A549 (cell line): ENCODE measurements around the gene PLBD2. TPM values are rescaled to one million over a fixed set of nuclear protein-coding genes. Genes with fewer than 3 reads are reported as not detected.

Experiments used
- ATAC-seq, 2 experiments: fragments of 200-7000 bp in 1 of 2; fragments of >200 bp in 1 of 2; cut with Nextera tagmentation in 1 of 2; cut with Tn5 transposase in 1 of 2; 3 replicates each; pipeline versions ENCODE4 v1.8.0 to v1.9.1; 2018 to 2020; ENCODE audit warnings: mild to moderate bottlenecking in 1 of 2, moderate library complexity in 1 of 2
- CTCF ChIA-PET: fragments of 300-600 bp; sonication (Branson Sonifier 250); formaldehyde crosslinking; extraction: SDS; loops from one replicate; lab custom pipeline; 2021; ENCODE audit warnings: antibody characterized with exemption, inconsistent platforms; lab: Yijun Ruan, JAX
- POLR2A ChIA-PET: fragments of 350-600 bp; formaldehyde crosslinking; extraction: SDS; loops from one replicate; lab custom pipeline; 2021; ENCODE audit warnings: antibody characterized with exemption, inconsistent platforms; lab: Yijun Ruan, JAX
- DNase-seq, 2 experiments: peaks; one replicate each; pipeline versions ENCODE4 v3.0.0 to v3.0.0-alpha.2; 2011 to 2016; ENCODE audit warnings: low read depth in 1 of 2, low spot score in 1 of 2
- FAIRE-seq: peaks from 2 replicates; lab custom pipeline; 2011; peaks lifted over from hg19 to GRCh38; lab: Jason Lieb, UNC
- H3K27ac ChIP-seq, 2 experiments: fragments of >200 bp; sonication (Bioruptor Twin); formaldehyde crosslinking; 3 replicates each; pipeline ENCODE4 v1.5.1; 2016 to 2017
- H3K4me1 ChIP-seq: fragments of >200 bp; sonication (Bioruptor Twin); formaldehyde crosslinking; 3 replicates; pipeline ENCODE4 v1.6.1; 2016
- H3K4me2 ChIP-seq: fragments of >200 bp; sonication (Bioruptor Twin); formaldehyde crosslinking; 3 replicates; pipeline ENCODE4 v1.6.1; 2016
- H3K4me3 ChIP-seq: fragments of >200 bp; sonication (Bioruptor Twin); formaldehyde crosslinking; 3 replicates; pipeline ENCODE4 v1.5.1; 2016
- H3K9me3 ChIP-seq: fragments of >200 bp; sonication (Bioruptor Twin); formaldehyde crosslinking; 3 replicates; pipeline ENCODE4 v1.6.1; 2016
- ATOH8 ChIP-seq: fragments of 250-450 bp; sonication (Bioruptor Pico); IDR thresholded peaks from 2 replicates; pipeline ENCODE4 v1.5.0; 2020; ENCODE audit warnings: low read depth, mild to moderate bottlenecking, moderate library complexity
- CBX2 ChIP-seq: fragments of 200-600 bp; sonication (generic); IDR thresholded peaks from 2 replicates; pipeline ENCODE4 v1.6.1; 2016; ENCODE audit warnings: low read depth, mild to moderate bottlenecking, borderline replicate concordance
- EHMT2 ChIP-seq: fragments of 200-600 bp; sonication (generic); IDR thresholded peaks from 2 replicates; pipeline ENCODE4 v1.6.1; 2016; ENCODE audit warnings: antibody characterized with exemption, low read depth, mild to moderate bottlenecking, moderate library complexity
- ELK1 ChIP-seq: fragments of 150-350 bp; IDR thresholded peaks from 2 replicates; pipeline ENCODE4 v1.6.1; 2014; ENCODE audit warnings: low read depth, mild to moderate bottlenecking, low read length
- ESRRA ChIP-seq: fragments of 150-350 bp; IDR thresholded peaks from 2 replicates; pipeline ENCODE4 v1.6.1; 2014; ENCODE audit warnings: mild to moderate bottlenecking, low read length, borderline replicate concordance
- FOXS1 ChIP-seq: fragments of 250-450 bp; sonication (Bioruptor Pico); IDR thresholded peaks from 2 replicates; pipeline ENCODE4 v1.5.0; 2020; ENCODE audit warnings: mild to moderate bottlenecking, moderate library complexity
- HOXA7 ChIP-seq: fragments of 250-450 bp; sonication (Bioruptor Pico); IDR thresholded peaks from 2 replicates; pipeline ENCODE4 v1.5.0; 2020; ENCODE audit warnings: mild to moderate bottlenecking, moderate library complexity
- KDM5A ChIP-seq: fragments of 200-600 bp; sonication (generic); IDR thresholded peaks from 2 replicates; pipeline ENCODE4 v1.6.1; 2016; ENCODE audit warnings: antibody characterized with exemption, mild to moderate bottlenecking
- MAFK ChIP-seq: fragments of 450-650 bp; IDR thresholded peaks from 2 replicates; pipeline ENCODE4 v1.6.1; 2014; ENCODE audit not compliant: partially characterized antibody
- NR3C1 ChIP-seq: fragments of >200 bp; sonication (Bioruptor Twin); formaldehyde crosslinking; IDR thresholded peaks from 3 replicates; pipeline ENCODE4 v1.6.1; 2017
- PBX3 ChIP-seq: IDR thresholded peaks from 2 replicates; pipeline ENCODE4 v1.6.1; 2012
- POLR2AphosphoS2 ChIP-seq: conservative IDR thresholded peaks from 2 replicates; pipeline ENCODE4 v1.6.1; 2012; ENCODE audit warnings: low read length, improper control_type of control experiment, inconsistent platforms
- RNF2 ChIP-seq: fragments of 200-600 bp; sonication (generic); IDR thresholded peaks from 2 replicates; pipeline ENCODE4 v1.6.1; 2016; ENCODE audit warnings: low read depth, mild to moderate bottlenecking, antibody characterized with exemption, moderate library complexity, borderline replicate concordance
- ZNF302 ChIP-seq: fragments of 250-450 bp; sonication (Bioruptor Pico); IDR thresholded peaks from 2 replicates; pipeline ENCODE4 v1.9.0; 2021; ENCODE audit warnings: inconsistent platforms, mild to moderate bottlenecking, moderate library complexity
- WGBS: methylation state at CpG from one replicate; pipeline ENCODE4 v1.1.6; 2017; ENCODE audit errors: missing lambda C conversion rate; 5-methylcytosine and 5-hydroxymethylcytosine counted together
- polyA plus RNA-seq, 4 experiments: library from polyadenylated mRNA; depleted of rRNA in 3 of 4; stranded (reverse); fragments of >200 nt; fragmentation: RNase III in 1 of 4; extraction: RNeasy Plus Mini Kit Qiagen cat#74134 plus additional on column Dnase treatment in 1 of 4; gene quantifications; 2 replicates in 3 of 4; 3 replicates in 1 of 4; pipeline ENCODE4 v1.2.3, GENCODE V29; 2011 to 2017
- TF ChIP-seq, protein P1 (sequence below): fragments of 250-450 bp; sonication (Bioruptor Pico); IDR thresholded peaks from 2 replicates; pipeline ENCODE4 v1.5.0; 2021; ENCODE audit warnings: mild to moderate bottlenecking, moderate library complexity, borderline replicate concordance

PLBD2 gene
- polyA plus RNA-seq, 2 of the 4 experiments (the other 2 are of a cell fraction), result 13.2 to 25.9 TPM

GRCh38 chr12:113386866-113387566, 28.6 kb downstream of the PLBD2 start (continued):
- no peak for TF ChIP-seq ELK1
- TF ChIP-seq CBX2, result no peak
- no peak for TF ChIP-seq EHMT2

GRCh38 chr12:113387631-113388030, 29.2 kb downstream of the PLBD2 start:
- DNase-seq (no peak), FAIRE-seq (no peak), ATAC-seq (no peak)
- H3K4me1 ChIP-seq, result no peaks in the 10 kb centered on the region
- no peak for TF ChIP-seq ZNF302
- no peak for TF ChIP-seq FOXS1 (CRISPR knock-in tag)
- no peak for TF ChIP-seq MAFK
- H3K9me3 ChIP-seq, result no peaks in the 10 kb centered on the region
- CTCF ChIA-PET, result interaction anchor here (0.5 to 3.7 kb wide), 3 partner anchors 17 to 74 kb away, joined by 3 to 14 read pairs (median 4); no protein-coding TSS in a partner anchor
- 95% methylated on average over 11 of the region's 11 CpGs for WGBS
- no peak overlapping the region for H3K27ac ChIP-seq
- H3K4me2 ChIP-seq, result no peak overlapping the region
- H3K4me3 ChIP-seq, result no peak overlapping the region
- POLR2A ChIA-PET, result no interaction called here

DNA sequence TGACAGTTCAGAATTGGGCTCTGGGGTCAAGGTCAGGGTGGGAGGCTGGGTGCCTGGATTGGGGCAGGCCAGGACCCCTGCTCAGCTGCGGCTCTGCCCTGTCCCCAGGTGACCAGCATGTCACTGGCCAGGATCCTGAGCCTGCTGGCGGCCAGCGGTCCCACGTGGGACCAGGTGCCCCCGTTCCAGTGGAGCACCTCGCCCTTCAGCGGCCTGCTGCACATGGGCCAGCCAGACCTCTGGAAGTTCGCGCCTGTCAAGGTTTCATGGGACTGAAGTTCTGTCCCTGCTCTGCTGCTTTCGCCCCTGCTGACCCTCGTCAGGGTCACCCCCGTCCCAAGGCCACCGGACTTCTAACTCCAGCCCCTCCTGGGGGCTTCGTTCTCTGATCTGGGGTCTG, 30.0 kb downstream of the PLBD2 start:
- POLR2A ChIA-PET, result no interaction called here

DNA sequence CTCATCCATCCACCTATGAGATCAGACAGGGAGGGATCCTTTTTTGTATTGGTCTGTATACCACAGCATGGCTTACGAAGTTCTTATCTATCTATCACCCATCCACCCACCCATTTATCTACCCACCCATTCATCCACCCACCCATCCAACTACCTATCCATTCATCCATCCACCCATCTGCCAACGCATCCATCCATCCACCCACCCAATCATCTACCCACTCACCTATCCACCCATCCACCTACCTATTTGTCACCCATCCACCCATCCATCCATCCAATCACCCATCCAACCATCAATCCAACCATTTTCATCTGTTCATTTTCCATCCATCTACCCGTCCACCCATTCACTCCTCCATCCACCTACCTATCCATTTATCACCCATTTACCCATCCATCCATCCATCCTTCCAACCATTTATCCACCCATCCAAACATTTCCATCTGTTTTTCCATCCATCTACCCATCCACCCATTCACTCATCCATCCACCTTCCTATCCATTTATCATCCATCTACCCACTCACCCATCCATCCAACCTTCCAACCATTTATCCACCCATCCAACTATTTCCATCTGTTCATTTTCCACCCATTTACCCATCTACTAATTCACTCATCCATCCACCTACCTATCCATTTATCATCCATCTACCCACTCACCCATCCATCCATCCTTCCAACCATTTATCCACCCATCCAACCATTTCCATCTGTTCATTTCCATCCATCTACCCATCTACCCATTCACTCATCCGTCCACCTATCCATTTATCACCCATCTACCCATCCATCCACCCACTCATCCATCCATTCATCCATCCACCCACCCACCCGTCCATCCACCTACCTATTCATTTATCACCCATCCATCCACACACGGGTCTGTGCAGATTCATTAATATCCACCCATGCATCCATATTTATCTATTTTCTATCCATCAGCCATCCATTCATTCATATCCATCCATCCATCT, 32.0 kb downstream of the PLBD2 start:
- H3K4me3 ChIP-seq, result no peak overlapping the region
- FAIRE-seq (no peak), DNase-seq (no peak), ATAC-seq (no peak)
- TF ChIP-seq RNF2 (no peak), EHMT2 (no peak), MAFK (no peak), KDM5A (no peak), ATOH8 (CRISPR knock-in tag) (no peak), NR3C1 (no peak), HOXA7 (CRISPR knock-in tag) (no peak), PBX3 (no peak)
- H3K4me1 ChIP-seq, result no peaks in the 10 kb centered on the region
- H3K9me3 ChIP-seq, result no peaks in the 10 kb centered on the region
- ChIA-PET POLR2A (no interaction called here), CTCF (no interaction called here)
- WGBS, result 90% methylated on average over 6 of the region's 6 CpGs
- no peak overlapping the region for H3K4me2 ChIP-seq
- no peak overlapping the region for H3K27ac ChIP-seq

More for the DNA sequence above, 30.0 kb downstream of the PLBD2 start:
- WGBS, result 92% methylated on average over 11 of the region's 14 CpGs
- Histone ChIP-seq H3K9me3 (no peaks in the 10 kb centered on the region), H3K27ac (no peak overlapping the region), H3K4me3 (no peak overlapping the region)
- CTCF ChIA-PET, result interaction anchor here (0.5 to 1.8 kb wide), 3 partner anchors 17 to 75 kb away, joined by 3 to 4 read pairs (median 3); no protein-coding TSS in a partner anchor
- ATAC-seq (no peak), DNase-seq (no peak)
- no peak for TF ChIP-seq ESRRA
- TF ChIP-seq, protein P1, sequence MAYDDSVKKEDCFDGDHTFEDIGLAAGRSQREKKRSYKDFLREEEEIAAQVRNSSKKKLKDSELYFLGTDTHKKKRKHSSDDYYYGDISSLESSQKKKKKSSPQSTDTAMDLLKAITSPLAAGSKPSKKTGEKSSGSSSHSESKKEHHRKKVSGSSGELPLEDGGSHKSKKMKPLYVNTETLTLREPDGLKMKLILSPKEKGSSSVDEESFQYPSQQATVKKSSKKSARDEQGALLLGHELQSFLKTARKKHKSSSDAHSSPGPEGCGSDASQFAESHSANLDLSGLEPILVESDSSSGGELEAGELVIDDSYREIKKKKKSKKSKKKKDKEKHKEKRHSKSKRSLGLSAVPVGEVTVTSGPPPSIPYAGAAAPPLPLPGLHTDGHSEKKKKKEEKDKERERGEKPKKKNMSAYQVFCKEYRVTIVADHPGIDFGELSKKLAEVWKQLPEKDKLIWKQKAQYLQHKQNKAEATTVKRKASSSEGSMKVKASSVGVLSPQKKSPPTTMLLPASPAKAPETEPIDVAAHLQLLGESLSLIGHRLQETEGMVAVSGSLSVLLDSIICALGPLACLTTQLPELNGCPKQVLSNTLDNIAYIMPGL, result no peak
- TF ChIP-seq POLR2AphosphoS2, result no peak
- TF ChIP-seq, all 56 proteins: peak for 0
- H3K4me1 ChIP-seq, result no peaks in the 10 kb centered on the region
- no peak for FAIRE-seq
- H3K4me2 ChIP-seq, result no peak overlapping the region
